ENCODE data around the gene CCL25. TPM values are rescaled to one million over a fixed set of nuclear protein-coding genes. Genes with fewer than 3 reads are reported as not detected.

The CCL25 gene
- total RNA-seq, 3 donors from 2014 or later = not detected

GRCh38 chr19:8056533-8056932, 4.0 kb downstream of the CCL25 start:
- no peaks in the 10 kb centered on the region for H3K27me3 ChIP-seq
- no peak for DNase-seq (ENCODE audit: low spot score in 2 of 2)
- intact Hi-C loops (cut with DNase I; ENCODE audit: low total_unique reads) = no loop called here
- H3K4me3 ChIP-seq = no peak overlapping the region
- no peaks in the 10 kb centered on the region for H3K4me1 ChIP-seq
- no peaks in the 10 kb centered on the region for H3K36me3 ChIP-seq
- H3K27ac ChIP-seq = no peak overlapping the region
- no peaks in the 10 kb centered on the region for H3K9me3 ChIP-seq
- no peak for TF ChIP-seq POLR2AphosphoS5 (IDR thresholded peaks at IDR 0.05)
- no peak for TF ChIP-seq POLR2A (IDR thresholded peaks at IDR 0.05)
- TF ChIP-seq CTCF (IDR thresholded peaks at IDR 0.05) = no peak

DNA sequence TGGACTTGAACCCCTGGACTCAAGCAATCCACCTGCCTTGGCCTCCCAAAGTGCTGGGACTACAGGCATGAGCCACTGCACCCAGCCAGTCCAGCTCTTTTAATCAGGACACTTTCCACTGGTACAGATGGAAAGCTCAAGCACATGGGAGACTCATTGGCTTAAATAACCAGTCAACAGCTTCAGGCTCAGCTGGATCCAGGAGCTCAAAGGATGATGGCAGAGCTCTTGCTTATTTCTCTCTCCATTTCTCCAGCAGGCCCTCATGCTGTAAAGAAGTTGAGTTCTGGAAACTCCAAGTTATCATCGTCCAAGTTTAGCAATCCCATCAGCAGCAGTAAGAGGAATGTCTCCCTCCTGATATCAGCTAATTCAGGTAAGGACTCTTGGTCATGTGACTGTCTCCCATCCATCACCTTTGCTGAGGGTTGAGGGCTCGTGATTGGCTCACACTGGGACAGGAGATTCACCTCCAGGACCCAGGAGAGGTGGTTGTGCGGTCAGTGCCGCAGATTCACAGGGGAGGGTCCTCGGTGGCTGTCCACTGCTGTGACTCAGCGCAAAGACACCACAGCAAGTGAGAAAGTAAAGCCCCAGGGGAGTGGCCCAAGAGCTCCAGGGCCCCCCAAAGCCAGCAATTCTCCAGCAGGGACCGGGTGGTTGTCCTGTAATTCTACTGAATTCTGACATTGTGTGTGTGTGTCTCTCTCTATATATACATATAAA, 5.1 kb downstream of the CCL25 start:
- no peaks in the 10 kb centered on the region for H3K36me3 ChIP-seq
- no peak for DNase-seq (ENCODE audit: low spot score in 2 of 2)
- TF ChIP-seq POLR2AphosphoS5 (IDR thresholded peaks at IDR 0.05) = no peak
- no peak for TF ChIP-seq POLR2A (IDR thresholded peaks at IDR 0.05)
- no peak for TF ChIP-seq CTCF (IDR thresholded peaks at IDR 0.05)
- no peaks in the 10 kb centered on the region for H3K9me3 ChIP-seq
- intact Hi-C loops (cut with DNase I; ENCODE audit: low total_unique reads) = no loop called here
- no peaks in the 10 kb centered on the region for H3K27me3 ChIP-seq
- H3K27ac ChIP-seq = no peak overlapping the region
- no peak overlapping the region for H3K4me3 ChIP-seq
- no peaks in the 10 kb centered on the region for H3K4me1 ChIP-seq

GRCh38 chr19:8064911-8065874, 12.6 kb downstream of the CCL25 start:
- H3K27ac ChIP-seq = no peak overlapping the region
- H3K36me3 ChIP-seq = no peaks in the 10 kb centered on the region
- TF ChIP-seq POLR2AphosphoS5 (IDR thresholded peaks at IDR 0.05) (no peak), CTCF (IDR thresholded peaks at IDR 0.05) (no peak), POLR2A (IDR thresholded peaks at IDR 0.05) (no peak)
- DNase-seq (ENCODE audit: low spot score in 2 of 2) = no peak
- intact Hi-C loops (cut with DNase I; ENCODE audit: low total_unique reads) = no loop called here
- H3K4me1 ChIP-seq = no peaks in the 10 kb centered on the region
- H3K4me3 ChIP-seq = no peak overlapping the region
- peaks cover 11 to 14% of the 10 kb centered on the region in 2 donors for H3K9me3 ChIP-seq
- H3K27me3 ChIP-seq = no peaks in the 10 kb centered on the region

DNA sequence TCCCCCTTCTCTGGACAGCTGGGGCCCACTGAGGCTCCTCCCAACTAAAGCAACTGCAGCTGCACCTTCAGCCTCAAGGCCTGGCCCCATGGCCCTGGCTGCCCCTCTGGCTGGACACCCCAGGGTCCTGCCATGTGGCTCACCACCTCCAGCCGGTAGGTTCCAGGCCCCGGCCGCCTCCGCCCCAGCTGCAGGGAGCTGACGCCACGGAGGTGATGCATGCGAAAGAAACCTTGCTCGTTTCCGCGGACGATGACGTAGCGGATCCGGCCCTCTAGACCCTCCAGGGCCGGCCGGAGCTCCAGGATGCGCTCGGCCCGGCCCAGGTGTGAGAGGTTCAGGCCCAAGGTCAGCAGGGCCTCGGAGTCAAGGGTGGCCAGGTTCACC, 13.3 kb downstream of the CCL25 start:
- H3K27ac ChIP-seq = no peak overlapping the region
- no peaks in the 10 kb centered on the region for H3K27me3 ChIP-seq
- no peak for DNase-seq (ENCODE audit: low spot score in 2 of 2)
- intact Hi-C loops (cut with DNase I; ENCODE audit: low total_unique reads) = no loop called here
- H3K9me3 ChIP-seq = peaks cover 14% of the 10 kb centered on the region in 2 donors
- TF ChIP-seq CTCF (IDR thresholded peaks at IDR 0.05) (no peak), POLR2A (IDR thresholded peaks at IDR 0.05) (no peak), POLR2AphosphoS5 (IDR thresholded peaks at IDR 0.05) (no peak)
- no peaks in the 10 kb centered on the region for H3K36me3 ChIP-seq
- H3K4me1 ChIP-seq = no peaks in the 10 kb centered on the region
- H3K4me3 ChIP-seq = no peak overlapping the region
